ENCODE results near the gene ALDH3A2.

DNA sequence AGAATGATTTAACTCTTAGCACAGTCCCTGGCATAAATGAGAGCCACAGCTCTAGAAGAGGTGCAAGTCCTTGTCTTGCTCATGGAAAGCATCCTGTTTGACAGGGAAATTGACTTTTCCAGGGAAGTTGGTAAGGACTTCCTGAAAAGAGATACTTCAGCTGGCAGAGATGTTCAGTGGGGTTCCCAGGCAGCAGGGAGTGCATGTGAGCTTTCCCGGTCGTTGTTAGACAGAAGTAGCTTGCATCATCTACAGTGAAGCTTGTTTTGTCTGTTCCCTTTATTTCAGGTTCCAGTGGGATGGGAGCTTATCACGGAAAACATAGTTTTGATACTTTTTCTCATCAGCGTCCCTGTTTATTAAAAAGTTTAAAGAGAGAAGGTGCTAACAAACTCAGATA is 22.9 kb downstream of the ALDH3A2 start:
- TF ChIP-seq YY1 (IDR thresholded peaks at IDR 0.05; ENCODE audit: insufficient read depth, insufficient read length) (no peak), ZNF274 (IDR thresholded peaks at IDR 0.05; ENCODE audit: low read depth, low read length) (no peak), SUZ12 (IDR thresholded peaks at IDR 0.05; ENCODE audit: extremely low read depth, insufficient read depth, insufficient read length) (no peak)
